GM19043 (cell line): ENCODE measurements around the gene NHLRC2.
"Not testable (repeated sequence)": the region's sequence is repeated elsewhere in the genome, so short reads cannot be mapped to it uniquely, and the experiment has no call there.

Experiments used
- ATAC-seq: cut with Tn5 transposase; IDR thresholded peaks from one replicate; pipeline ENCODE4 v1.9.1; 2021; ENCODE audit warnings: low read depth; ENCODE audit not compliant: unreplicated experiment

The NHLRC2 gene

GRCh38 chr10:113937258-113937657 lies 82.8 kb downstream of the NHLRC2 start:
- ATAC-seq = no peak

- ATAC-seq = no peak
Measured at GRCh38 chr10:113937756-113938155, 83.3 kb downstream of the NHLRC2 start.

- ATAC-seq = no peak
Measured at GRCh38 chr10:113939212-113939860, 84.9 kb downstream of the NHLRC2 start.

GRCh38 chr10:113941140-113941539 lies 86.7 kb downstream of the NHLRC2 start:
- ATAC-seq = no peak

GRCh38 chr10:113943196-113943595 lies 88.7 kb downstream of the NHLRC2 start:
- not testable (repeated sequence) for ATAC-seq

- no peak for ATAC-seq
Measured at GRCh38 chr10:113945075-113945686, 90.7 kb downstream of the NHLRC2 start.

GRCh38 chr10:113945687-113946085 lies 91.2 kb downstream of the NHLRC2 start:
- no peak for ATAC-seq

GRCh38 chr10:113947184-113948041 lies 93.0 kb downstream of the NHLRC2 start:
- ATAC-seq = no peak

GRCh38 chr10:113948048-113948447 lies 93.6 kb downstream of the NHLRC2 start:
- no peak for ATAC-seq

GRCh38 chr10:113950268-113950667 lies 95.8 kb downstream of the NHLRC2 start:
- ATAC-seq = no peak

GRCh38 chr10:113953505-113954272 lies 99.2 kb downstream of the NHLRC2 start:
- ATAC-seq = no peak

GRCh38 chr10:113954409-113954808 lies 99.9 kb downstream of the NHLRC2 start:
- no peak for ATAC-seq

GRCh38 chr10:113957013-113957412 lies 102.6 kb downstream of the NHLRC2 start:
- ATAC-seq = no peak

GRCh38 chr10:113958631-113959382 lies 104.3 kb downstream of the NHLRC2 start:
- ATAC-seq = no peak

- ATAC-seq = peak; percentile 69
Measured at GRCh38 chr10:113959383-113959760, 104.9 kb downstream of the NHLRC2 start.

GRCh38 chr10:113960617-113961181 lies 106.2 kb downstream of the NHLRC2 start:
- ATAC-seq = no peak

GRCh38 chr10:113961182-113962031 lies 106.9 kb downstream of the NHLRC2 start:
- ATAC-seq = peak; percentile 48

- no peak for ATAC-seq
Measured at GRCh38 chr10:113965077-113965476, 110.6 kb downstream of the NHLRC2 start.

GRCh38 chr10:113965683-113966082 lies 111.2 kb downstream of the NHLRC2 start:
- no peak for ATAC-seq
